HG03342 (cell line): Measurements from ENCODE around the gene NT5DC1.
"Not testable (repeated sequence)": the region's sequence is repeated elsewhere in the genome, so short reads cannot be mapped to it uniquely, and the experiment has no call there.

Experiments
- ATAC-seq: cut with Tn5 transposase; IDR thresholded peaks from one replicate; pipeline ENCODE4 v1.9.1; 2021; ENCODE audit warnings: mild to moderate bottlenecking, moderate library complexity; ENCODE audit not compliant: unreplicated experiment

NT5DC1 gene

DNA sequence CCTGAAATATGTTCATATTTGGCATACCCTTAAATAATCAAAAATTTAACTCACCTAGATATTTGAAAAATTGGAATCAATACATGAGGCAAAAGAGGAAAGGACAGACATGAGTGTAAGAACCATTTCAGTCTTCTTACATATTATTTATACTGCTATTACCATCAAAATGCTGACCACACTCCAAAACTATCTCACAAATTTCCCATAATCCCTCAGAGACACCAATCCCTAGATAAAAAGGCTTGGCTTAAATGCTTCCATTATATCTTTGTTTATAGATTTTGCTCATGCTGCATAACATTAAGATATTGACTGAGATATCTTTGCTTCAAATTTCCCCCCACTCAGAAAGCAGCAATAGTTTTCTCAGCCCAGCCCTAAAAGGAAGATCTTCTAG, 11.7 kb upstream of the NT5DC1 start:
- ATAC-seq = no peak

DNA sequence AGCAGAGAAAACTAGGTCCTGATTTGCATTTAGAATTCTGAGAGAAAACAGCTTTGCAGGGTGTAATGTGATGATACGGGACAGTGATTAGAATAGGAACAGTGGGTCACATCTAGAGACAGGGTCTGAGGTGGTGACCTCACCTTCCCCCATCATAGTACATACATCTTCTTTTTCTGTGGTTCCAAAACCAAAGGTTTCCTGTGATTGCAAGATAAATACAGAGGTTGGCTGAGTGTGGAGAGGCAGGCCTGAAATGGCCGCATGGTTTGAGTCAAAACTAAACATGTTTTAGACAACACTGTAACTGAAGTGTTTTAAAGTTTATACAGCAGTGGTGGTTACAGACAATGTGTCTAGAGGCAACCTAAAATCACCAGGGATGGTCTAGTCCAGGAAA, 10.4 kb upstream of the NT5DC1 start:
- peak; percentile 69 for ATAC-seq

DNA sequence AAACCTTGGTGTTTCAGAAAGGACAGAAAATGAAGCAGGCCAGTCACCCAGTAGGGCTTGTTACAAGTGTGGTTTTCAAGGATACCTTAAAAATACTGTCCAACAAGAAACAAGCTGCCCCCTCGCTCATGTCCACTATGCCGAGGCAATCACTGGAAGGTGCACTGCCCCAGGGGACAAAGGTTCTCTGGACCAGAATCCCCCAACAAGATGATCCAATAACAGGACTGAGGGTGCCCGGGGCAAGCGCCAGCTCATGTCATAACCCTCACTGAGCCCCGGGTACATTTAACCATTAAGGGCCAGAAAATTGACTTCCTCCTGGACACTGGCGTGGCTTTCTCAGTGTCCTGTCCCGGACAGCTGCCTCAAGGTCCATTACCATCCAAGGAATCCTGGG, 6.6 kb upstream of the NT5DC1 start:
- no peak for ATAC-seq

DNA sequence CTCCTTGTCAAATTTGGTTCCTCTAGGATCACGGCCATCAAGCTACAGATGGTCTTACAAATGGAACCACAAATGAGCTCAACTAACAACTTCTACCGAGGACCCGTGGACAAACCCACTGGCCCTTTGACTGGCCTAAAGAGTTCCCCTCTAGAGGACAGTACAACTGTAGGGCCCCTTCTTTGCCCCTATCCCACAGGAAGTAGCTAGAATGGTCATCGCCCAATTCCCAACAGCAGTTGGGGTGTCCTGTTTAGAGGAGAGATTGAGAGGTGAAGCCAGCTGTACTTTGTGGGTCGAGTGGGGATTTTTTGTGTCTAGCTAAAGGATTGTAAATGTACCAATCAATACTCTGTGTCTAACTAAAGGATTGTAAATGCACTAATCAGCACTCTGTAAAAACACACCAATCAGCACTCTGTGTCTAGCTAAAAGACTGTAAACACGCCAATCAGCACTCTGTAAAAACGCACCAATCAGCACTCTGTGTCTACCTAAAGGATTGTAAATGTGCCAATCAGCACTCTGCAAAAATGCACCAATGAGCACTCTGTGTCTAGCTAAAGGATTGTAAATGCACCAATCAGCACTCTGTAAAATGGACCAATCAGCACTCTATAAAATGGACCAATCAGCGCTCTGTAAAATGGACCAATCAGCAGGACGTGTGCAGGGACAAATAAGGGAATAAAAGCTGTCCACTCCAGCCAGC, 4.4 kb upstream of the NT5DC1 start:
- ATAC-seq = not testable (repeated sequence)

DNA sequence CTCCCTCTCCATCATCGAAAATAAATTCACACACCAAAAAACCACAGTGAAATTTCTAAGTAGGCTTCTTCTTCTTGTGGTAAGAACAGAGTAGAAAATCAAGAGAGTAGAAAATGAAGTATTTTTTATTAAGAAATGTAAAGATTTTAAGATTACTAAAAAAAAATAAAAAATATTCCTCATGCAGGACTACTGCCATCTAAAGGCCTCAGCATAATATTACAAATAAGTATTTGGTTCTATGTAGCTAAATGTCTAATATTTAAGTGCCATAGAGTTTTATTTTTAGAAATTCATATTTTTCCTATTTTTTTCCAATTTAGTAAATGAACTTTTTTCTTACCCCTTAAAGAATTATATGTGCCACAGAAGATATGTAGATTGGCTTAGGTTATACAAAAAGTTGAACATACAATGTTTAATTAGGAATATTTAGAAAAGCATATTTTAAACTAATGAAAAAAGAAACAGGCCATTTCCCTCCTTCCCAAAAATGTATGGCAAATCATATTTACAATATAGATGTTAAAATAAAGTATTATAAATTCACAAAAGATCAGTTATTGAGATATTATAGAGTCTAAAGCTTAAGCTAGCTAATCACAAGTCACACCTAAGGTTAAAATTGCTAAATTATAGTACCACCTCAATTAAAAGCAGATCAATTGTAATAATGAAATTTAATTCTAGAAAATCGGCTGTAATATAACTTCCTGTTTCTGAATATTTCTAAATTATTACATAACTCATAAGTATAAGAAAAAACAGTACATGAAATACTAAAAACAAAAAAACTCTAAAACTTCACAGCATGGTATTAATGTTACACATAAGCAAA, 3.5 kb upstream of the NT5DC1 start:
- ATAC-seq = no peak

DNA sequence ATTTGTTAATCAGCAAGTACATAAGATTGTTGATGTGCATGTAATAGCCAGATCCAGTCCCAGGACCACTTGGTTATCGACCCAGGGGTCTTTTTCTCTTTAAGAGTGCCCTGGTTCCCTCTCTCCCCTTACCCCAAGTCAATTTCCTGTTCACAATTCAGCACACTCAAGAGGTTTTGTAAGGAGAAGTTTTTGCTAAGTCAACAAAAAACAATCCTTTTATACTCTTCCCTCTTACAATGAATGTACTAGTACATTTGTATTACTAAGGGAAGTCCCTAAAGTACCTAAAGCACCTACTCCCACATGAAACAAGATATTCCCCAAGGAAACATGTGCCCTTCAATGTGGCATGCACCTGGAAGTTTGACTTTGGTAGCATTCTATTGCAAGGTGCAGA, 1.6 kb upstream of the NT5DC1 start:
- ATAC-seq = no peak

DNA sequence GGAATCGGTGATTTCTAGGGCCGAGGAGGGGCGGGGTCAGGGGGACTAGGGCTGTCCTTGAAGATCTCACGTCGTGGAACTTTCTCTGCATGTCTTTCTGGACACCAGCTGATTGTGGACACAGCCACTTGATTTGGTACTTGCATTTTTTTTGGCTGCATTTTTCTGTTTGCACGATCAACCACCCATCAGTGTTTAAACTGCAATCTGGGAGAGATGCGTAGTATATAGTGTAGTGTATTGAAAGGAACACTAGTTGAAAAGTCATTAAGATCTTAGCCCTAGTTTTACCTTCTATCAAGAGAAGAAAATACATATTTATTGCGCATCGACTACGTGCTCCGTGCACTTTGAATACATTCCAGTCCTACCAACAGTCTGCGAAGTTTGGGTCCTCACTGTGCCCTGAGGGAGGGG, 657 bp downstream of the NT5DC1 start:
- ATAC-seq = no peak

DNA sequence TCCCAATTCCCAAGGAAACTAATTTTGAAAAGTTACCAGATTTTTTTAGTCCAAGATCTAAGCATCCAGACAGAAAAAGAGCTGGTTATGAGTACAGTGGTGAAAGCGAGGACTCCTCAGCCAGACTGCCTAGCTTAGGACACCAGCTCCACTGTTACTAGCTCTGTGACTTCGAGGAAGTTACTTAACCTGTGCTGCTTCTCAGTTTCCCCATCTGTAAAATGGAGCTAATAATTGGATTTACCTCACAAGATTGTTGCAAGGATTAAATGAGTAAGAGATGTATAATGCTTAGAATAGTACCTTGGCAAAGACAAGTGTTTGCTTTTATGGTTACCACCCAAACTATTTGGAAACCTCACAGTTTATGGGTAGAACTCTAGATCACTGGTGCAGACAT, 1.1 kb downstream of the NT5DC1 start:
- ATAC-seq = no peak

DNA sequence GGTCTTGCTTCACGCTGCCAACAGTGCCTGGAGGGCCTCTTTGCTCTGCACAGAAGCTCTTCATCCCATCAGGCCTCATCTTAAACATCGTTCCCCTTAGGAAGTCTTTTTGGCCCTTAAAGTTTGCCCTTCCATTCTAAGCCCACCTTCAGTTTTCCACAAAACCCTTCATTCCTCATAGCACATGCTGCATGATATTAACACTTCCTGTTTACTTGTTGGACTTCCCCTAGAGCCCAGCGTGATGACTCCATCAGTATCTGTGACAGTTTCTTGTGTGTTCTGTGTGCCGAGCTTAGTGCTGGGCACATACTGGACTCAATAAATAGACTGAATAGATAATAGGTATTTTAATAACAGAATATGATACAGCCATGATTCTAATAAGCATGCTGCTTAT, 2.2 kb downstream of the NT5DC1 start:
- no peak for ATAC-seq

DNA sequence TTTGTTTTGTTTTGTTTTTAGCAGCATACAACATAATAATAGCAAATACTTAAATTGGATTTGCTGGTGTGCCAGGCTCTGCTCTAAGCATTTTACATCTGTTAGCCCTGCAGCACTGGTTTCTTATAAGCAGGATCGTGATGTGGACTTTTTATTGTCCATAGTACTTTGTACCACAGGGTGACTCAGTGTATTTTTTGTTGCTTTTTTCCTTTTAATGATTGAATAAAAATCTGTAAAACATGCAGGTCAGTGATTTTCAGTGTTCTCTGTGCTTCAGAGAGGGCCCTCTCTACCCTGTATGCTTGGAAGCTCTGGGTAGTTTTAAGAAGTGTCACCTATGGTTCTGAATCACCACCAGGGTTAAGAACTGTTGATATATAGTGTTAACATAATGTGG, 4.0 kb downstream of the NT5DC1 start:
- ATAC-seq = no peak

DNA sequence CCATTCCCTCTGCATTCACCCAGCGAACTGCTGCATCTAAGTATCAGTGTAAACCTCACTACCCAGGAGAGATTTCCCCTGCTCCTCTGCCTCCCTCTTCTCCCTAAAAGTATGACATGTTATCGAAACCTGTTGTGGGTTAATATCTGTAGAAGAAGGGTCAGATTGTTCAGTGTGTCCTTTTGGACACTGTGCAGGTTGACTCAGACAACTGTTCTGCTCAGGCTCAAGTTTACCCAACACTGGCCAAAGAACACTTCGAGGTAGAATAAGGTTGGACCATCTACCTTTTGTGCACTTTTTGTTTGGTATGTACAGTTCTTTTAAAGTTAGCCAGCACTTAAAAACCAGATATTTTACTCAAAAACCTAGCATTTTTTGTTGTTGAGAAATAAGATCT, 4.6 kb downstream of the NT5DC1 start:
- no peak for ATAC-seq

DNA sequence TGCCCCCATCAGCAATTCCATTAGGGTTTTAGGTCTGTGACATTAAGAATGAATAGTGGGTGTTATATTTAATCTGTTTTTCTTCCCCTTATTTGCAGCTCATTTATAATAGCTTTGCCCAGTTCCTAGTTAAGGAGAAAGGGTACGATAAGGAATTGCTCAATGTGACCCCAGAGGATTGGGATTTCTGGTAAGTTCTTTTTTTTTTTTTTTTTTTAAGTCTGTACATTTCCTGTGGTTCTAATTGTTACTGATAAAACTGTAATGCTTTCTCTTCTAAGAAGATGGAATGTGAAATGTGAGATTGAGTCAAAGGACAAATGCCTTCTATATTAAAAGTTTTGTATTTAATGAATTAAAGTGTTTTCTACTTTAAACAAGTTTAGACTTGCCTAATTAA, 5.5 kb downstream of the NT5DC1 start:
- ATAC-seq = no peak

DNA sequence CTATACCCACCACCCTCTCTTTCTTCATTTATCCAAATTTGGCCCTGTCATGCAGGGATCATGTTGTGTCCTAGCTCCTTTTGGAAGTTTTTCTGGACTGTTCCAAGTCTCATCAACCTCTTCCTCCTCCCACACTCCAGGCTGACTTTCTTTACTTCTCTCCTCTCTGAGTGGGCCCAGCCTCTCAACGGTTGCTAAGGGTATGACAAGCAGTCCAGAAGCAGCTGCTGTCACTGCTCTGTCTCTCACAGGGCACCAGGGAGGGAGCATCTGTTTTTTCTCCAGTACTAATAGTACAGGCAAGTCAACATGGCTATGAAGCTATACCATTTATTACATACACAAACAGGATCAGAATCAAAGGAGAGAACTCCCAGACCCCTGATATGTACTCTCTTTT, 8.2 kb downstream of the NT5DC1 start:
- no peak for ATAC-seq

DNA sequence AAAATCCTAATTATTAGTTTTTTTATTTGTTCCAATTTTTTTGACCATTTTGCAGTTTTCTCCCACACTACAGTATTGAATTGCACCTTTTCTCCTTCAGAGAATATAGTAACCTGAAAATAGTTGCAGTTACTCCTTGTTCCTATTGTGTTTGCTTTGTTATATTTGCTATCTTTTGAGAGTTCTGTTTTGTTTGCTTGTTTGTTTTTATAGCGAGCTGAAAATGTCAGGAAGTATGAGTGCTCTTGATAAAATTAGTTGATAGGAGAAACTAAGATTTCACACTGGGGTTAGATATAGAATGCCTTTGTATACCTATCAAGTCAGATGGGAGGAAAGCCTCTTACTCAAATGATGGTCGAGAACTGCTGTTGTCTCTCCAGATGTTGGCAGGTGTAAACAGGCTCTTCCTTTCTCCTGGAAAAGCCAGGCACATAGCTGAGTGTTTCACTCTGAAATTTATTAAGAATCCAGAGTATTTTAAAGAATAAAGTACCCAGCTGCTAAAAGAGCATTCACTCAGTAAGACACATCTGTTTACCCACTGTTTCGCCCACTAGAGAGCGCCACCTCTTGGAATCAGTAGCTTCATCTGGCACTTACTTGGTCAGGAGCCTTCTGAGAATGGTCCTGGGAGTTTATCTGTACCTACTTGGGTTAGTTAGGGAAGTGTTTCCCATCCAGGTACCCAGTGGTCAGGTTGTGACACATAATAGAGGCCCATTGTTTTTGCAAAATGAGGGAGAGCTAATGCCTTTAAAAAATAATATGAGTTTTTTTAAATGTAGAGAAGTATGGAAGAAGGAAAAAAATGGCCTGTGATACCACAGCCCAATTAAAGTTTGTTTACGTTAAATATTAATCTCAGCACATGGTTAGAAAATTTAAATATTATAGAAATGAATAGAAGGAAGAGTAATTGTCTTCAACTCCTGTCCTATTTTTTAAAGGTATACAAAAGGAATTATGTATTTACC, 11.2 kb downstream of the NT5DC1 start:
- ATAC-seq = peak; percentile 75

DNA sequence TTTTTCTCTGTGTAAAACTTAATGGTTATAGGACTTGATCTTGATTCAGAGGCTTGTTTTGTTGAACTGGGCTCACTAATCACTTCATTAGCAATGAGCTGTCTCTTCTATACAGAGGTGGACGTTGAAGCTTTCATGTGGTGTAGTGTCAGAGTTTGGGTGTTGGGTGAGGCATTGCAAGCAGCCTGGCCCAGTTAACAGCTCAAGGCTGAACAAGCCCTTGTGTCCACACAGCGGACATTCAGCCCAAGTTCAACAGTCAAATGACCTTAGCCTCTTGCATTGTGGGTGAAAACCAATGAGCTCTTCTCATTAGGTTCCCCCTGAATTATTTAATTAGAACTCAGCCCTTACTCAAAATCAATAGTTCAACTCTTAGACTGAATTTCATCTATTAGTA, 12.7 kb downstream of the NT5DC1 start:
- no peak for ATAC-seq

DNA sequence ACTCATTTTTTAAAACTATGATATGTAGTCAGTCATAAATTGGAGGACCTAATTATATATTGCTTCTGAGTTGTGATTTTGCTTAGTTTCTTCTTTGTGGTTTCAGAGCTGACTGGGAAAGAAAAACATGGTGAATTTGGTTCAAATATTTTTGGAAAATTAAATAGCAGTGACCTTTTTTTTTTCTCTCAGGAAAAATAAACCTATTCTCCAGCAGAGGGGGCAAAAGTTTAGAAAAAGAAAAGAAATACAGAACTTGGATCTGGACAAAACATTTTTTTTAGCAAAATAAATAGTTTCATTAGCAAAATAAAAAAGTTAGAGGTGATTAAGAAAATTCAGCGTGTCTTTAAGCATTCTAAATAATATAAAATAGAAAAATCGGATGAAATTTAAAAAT, 15.1 kb downstream of the NT5DC1 start:
- no peak for ATAC-seq

DNA sequence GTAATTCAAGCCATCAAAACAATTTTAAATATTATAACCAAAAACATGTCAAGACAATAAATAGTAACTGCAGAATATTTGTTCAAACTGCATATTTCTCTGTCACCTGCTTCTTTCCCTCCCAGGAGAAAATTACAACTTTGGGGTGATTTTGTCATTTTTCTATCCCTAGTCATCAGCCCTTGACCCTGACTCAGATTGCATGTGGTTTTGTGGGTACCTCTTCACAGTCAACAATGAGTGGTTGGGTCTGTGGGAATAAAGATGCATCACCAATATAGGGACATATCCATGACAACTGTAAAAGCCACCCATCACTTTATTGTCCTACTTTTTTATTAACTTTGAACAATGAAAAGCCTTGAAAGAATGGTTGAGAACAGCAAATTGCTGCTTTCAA, 18.0 kb downstream of the NT5DC1 start:
- no peak for ATAC-seq

DNA sequence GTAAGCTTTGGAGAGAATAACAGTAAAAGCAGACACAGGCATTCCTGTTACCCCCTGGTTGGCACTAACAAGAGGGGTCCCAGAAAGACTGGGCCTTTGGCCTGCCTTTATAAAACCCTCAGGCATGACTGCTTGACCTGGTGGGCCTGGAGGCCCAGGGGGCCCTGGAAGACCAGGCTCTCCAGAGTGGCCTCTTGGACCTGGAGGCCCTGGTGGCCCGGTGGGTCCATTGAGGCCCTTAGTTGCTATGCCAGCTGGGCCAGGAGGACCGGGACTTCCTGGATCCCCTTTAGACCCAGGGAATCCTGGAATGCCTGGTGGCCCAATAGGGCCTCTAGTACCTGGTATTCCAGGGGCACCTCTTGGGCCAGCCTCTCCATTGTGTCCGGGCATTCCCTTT, 19.8 kb downstream of the NT5DC1 start:
- ATAC-seq = no peak

DNA sequence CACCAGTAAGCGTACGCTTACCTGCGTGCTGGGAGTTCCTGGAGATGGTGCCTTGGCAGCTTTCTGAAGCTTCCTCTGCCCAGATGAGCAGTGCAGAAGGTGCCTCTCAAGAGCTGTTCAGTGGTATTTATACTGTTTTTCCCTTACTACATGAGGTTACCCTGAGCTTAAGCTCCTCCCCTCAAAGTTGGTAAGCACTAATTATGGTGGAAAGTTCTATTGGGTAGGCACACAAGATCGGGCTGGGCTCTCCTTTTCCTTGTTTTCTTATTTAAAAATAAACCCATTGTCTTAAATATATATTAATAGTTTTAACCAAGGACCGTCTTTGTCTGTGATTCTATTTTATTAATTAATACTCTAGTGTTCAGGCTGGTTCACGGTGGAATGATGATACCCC, 25.4 kb downstream of the NT5DC1 start, which contains the start of gene COL10A1:
COL10A1 (minus strand) TSS at position 101 of the 400 bp plus-strand sequence. CDS start 640 bp downstream, outside the sequence.
- ATAC-seq = no peak

DNA sequence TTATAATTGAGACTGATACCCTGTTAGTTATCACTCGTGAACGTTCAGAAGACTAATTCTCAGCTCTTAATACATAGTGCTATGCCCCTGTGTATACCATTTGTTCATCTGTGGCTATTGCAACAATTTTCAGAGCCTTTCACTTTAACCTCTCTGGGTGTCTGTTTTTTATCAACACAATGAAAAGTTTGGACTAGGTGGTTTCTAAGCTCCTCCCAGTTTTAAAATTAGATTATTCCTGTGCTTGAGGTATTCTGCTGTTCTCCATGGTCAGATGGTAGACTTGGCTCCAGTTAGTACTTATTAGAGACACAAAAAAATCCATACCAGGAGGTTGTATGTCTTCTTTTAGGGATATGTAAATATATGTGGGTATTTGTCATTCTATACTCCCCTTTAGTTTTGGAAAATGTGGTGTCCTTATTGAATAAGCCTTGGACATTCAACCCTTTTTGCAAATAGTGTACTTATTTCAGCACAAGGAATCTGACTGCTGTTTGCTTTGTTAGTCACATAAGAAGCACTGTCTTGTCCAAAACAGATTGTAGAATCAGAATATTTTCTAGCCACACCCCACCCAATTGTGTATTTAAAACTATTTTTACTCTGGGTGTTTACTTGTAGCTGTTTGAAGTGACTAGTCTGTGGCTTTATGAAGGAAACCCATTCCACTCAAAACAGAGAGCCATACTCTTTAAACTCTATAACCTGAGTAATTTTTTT, 27.3 kb downstream of the NT5DC1 start:
- ATAC-seq = no peak

DNA sequence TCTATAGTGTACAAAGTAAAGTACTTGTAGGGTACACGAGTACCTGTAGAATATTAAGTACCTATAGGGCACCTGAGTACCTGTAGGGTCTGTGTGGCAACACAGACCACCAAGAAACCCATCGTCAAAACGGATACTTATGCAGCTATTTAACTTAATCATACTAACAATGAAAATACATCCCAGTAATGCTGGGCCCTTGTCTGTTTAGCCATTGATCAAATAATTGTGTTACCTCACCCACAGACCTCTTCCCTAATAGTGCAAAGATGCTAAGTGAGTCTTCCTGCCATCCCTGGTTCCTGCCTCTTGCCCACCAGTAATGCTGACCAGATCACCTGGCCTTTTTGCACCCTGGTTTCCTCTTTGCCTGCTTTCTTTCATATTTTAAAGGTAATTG, 32.8 kb downstream of the NT5DC1 start:
- no peak for ATAC-seq
